A673 (cell line): ENCODE results near the gene SRRT.

Experiments used
- CTCF ChIP-seq: fragments of 300-800, 200-600 bp; sonication (generic); conservative IDR thresholded peaks from 2 replicates; pipeline ENCODE4 v1.5.1; 2017; ENCODE audit warnings: low read depth, mild to moderate bottlenecking, antibody characterized with exemption, low read length, moderate library complexity, mixed read lengths
- EZH2 ChIP-seq: fragments of 200-600 bp; sonication (generic); IDR thresholded peaks from 2 replicates; pipeline ENCODE4 v1.6.1; 2017; ENCODE audit warnings: borderline replicate concordance, low read depth, mild to moderate bottlenecking, mixed read lengths, antibody characterized with exemption, low read length; ENCODE audit not compliant: poor library complexity, severe bottlenecking

DNA sequence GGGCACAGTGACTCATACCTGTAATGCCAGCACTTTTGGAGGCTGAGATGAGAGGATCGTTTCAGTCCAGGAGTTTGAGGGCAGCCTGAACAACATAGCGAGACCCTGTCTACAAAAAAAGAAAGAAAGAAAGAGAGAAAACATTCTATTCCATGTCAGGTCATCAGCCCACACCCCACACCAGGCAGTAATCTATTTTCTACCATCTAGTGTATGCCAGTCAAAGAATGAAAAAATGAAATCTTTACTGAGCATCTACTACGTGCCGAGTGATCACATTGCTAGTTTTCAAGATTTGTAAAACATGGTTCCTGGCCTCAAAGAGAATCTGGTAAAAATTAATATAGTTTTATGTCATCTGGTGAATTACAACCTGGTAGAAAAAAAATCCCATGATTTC, 44.5 kb upstream of the SRRT start:
- TF ChIP-seq CTCF: no peak
- no peak for TF ChIP-seq EZH2
